Glutamatergic neuron (in vitro differentiated cells): ENCODE data around the gene IGLL5. TPM values are rescaled to one million over a fixed set of nuclear protein-coding genes. Genes with fewer than 3 reads are reported as not detected.

Source experiments
- DNase-seq: peaks from one replicate; pipeline ENCODE4 v3.0.0; 2022
- H3K27ac Mint-ChIP-seq: one replicate; pipeline ENCODE4 v1.8.0; 2020; ENCODE audit warnings: mild to moderate bottlenecking, mixed read lengths, inconsistent platforms; ENCODE audit not compliant: unreplicated experiment
- H3K27me3 Mint-ChIP-seq: one replicate; pipeline ENCODE4 v1.8.0; 2020; ENCODE audit warnings: mild to moderate bottlenecking, moderate library complexity, mixed read lengths, inconsistent platforms; ENCODE audit not compliant: unreplicated experiment
- H3K36me3 Mint-ChIP-seq: one replicate; pipeline ENCODE4 v1.8.0; 2020; ENCODE audit warnings: mild to moderate bottlenecking, mixed read lengths, inconsistent platforms; ENCODE audit not compliant: unreplicated experiment
- H3K4me1 Mint-ChIP-seq: one replicate; pipeline ENCODE4 v1.8.0; 2020; ENCODE audit warnings: mild to moderate bottlenecking, low read depth, mixed read lengths, inconsistent platforms; ENCODE audit not compliant: unreplicated experiment
- H3K4me3 Mint-ChIP-seq: one replicate; pipeline ENCODE4 v1.8.0; 2020; ENCODE audit warnings: mild to moderate bottlenecking, mixed read lengths, inconsistent platforms; ENCODE audit not compliant: unreplicated experiment
- H3K9me3 Mint-ChIP-seq: one replicate; pipeline ENCODE4 v1.8.0; 2020; ENCODE audit warnings: mild to moderate bottlenecking, moderate library complexity, mixed read lengths, inconsistent platforms; ENCODE audit not compliant: unreplicated experiment
- CTCF ChIP-seq: fragments of 200-600 bp; sonication (generic); IDR thresholded peaks from one replicate; pipeline ENCODE4 v1.5.0; 2021; ENCODE audit not compliant: partially characterized antibody, unreplicated experiment
- microRNA-seq: library from miRNA; unstranded; fragments of <30 nt; microRNA quantifications from one replicate; pipeline ENCODE4, GENCODE V29; 2020; ENCODE audit not compliant: unreplicated experiment
- total RNA-seq: library from RNA; stranded (reverse); fragmentation: NEBNext Ultra II Directional; extraction: Animal tissue kit (Norgen Biotek cat#: 25700); gene quantifications from one replicate; pipeline ENCODE4 v1.2.1, GENCODE V29; 2021; ENCODE audit not compliant: unreplicated experiment

IGLL5 gene
- total RNA-seq, 1 donor from 2014 or later: not detected

- Mint-ChIP-seq H3K4me1 (no peaks in the 10 kb centered on the region), H3K27ac (no peak overlapping the region), H3K36me3 (no peaks in the 10 kb centered on the region), H3K27me3 (peaks cover 7% of the 10 kb centered on the region), H3K4me3 (no peak overlapping the region), H3K9me3 (no peaks in the 10 kb centered on the region)
- DNase-seq: peak; percentile 86
- peak; percentile 83 for TF ChIP-seq CTCF
Measured at GRCh38 chr22:22942511-22943329, 55.1 kb downstream of the IGLL5 start.

DNA sequence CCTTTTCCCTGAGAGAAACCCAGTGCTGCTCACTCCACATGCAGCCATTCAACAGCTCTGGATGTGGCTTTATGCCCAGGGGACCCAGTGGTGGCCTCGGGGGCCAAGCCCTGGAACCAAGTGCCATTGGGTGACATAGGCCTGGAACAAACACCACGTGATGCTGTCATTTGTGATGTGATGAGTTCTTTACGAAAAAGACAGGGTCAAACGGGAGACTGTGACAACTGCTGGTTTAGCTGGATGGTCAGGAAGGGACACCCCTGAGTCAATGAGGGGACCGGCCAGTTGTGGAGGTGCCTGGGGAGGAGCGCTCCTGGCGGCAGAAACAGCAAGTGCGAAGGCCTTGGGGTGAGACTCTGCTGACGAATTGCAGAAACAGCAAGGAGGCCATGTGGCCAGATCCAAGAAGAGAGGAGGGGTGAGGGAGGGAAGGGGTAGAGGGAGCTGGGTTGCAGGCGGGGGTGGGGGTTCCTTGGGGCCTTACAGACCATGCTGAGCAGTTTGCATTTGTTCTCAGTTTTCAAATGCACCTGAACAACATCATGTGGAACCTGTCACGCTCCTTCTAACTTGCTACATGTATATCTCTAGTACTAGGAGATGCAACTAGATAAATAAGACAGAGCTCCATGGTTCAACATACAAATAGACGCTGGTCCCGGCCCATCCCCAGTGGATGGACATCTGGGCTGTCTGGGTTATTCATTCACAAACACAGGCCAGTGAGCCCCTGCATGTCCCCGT is 56.1 kb downstream of the IGLL5 start:
- Mint-ChIP-seq H3K27ac (no peak overlapping the region), H3K4me3 (no peak overlapping the region), H3K36me3 (no peaks in the 10 kb centered on the region), H3K9me3 (no peaks in the 10 kb centered on the region), H3K27me3 (peaks cover 5% of the 10 kb centered on the region), H3K4me1 (peaks cover 2% of the 10 kb centered on the region)
- DNase-seq: no peak
- no peak for TF ChIP-seq CTCF

GRCh38 chr22:22944268-22944985 is 56.8 kb downstream of the IGLL5 start:
- Mint-ChIP-seq H3K27me3 (peaks cover 5% of the 10 kb centered on the region), H3K27ac (no peak overlapping the region)
- no peak for DNase-seq

GRCh38 chr22:22945195-22945594 is 57.6 kb downstream of the IGLL5 start:
- Mint-ChIP-seq H3K4me3 (no peak overlapping the region), H3K4me1 (peaks cover 3% of the 10 kb centered on the region)

More at GRCh38 chr22:22944268-22944985, 56.8 kb downstream of the IGLL5 start:
- Mint-ChIP-seq H3K36me3 (no peaks in the 10 kb centered on the region), H3K4me3 (no peak overlapping the region), H3K4me1 (peaks cover 3% of the 10 kb centered on the region), H3K9me3 (no peaks in the 10 kb centered on the region)
- TF ChIP-seq CTCF: no peak

More at GRCh38 chr22:22945195-22945594, 57.6 kb downstream of the IGLL5 start:
- Mint-ChIP-seq H3K9me3 (no peaks in the 10 kb centered on the region), H3K27ac (no peak overlapping the region), H3K36me3 (no peaks in the 10 kb centered on the region), H3K27me3 (peaks cover 5% of the 10 kb centered on the region)
- no peak for TF ChIP-seq CTCF
- no peak for DNase-seq

Small RNA genes within 50 kb of the gene (microRNA-seq; reads per million reads assigned to microRNA genes)
- not detected for gene MIR5571

Other genes starting within 250 kb of the IGLL5 start
- not detected for gene GGTLC2, start 243.2 kb upstream of the IGLL5 start, total RNA-seq
- gene GNAZ, start 182.7 kb downstream of the IGLL5 start, total RNA-seq: 82.5 TPM